WTC11 (cell line): Measurements from ENCODE around the gene PHC2. TPM values are rescaled to one million over a fixed set of nuclear protein-coding genes. Genes with fewer than 3 reads are reported as not detected.

ENCODE experiments used
- ATAC-seq: fragments of 200-7000 bp; cut with Tn5 transposase; 2 replicates; pipeline ENCODE4 v1.10.0; 2021; ENCODE audit warnings: mild to moderate bottlenecking, moderate library complexity
- CTCF ChIA-PET: fragments of 300-600 bp; sonication (Branson Sonifier 250); formaldehyde crosslinking; loops from one replicate; lab custom pipeline; 2021; ENCODE audit warnings: antibody characterized with exemption; lab: Charles Lee
- POLR2A ChIA-PET: fragments of 350-600 bp; sonication (Branson Sonifier 250); formaldehyde crosslinking; loops from one replicate; lab custom pipeline; 2021; ENCODE audit warnings: antibody characterized with exemption; lab: Charles Lee
- DNase-seq: peaks from one replicate; pipeline ENCODE4 v3.0.0; 2021; ENCODE audit warnings: low spot score
- H3K27ac Mint-ChIP-seq: 2 replicates; pipeline ENCODE4 v1.8.0; 2021; ENCODE audit warnings: mixed read lengths
- H3K27me3 Mint-ChIP-seq: 2 replicates; pipeline ENCODE4 v1.8.0; 2021; ENCODE audit warnings: low read depth, mild to moderate bottlenecking, moderate library complexity, mixed read lengths
- H3K36me3 Mint-ChIP-seq: 2 replicates; pipeline ENCODE4 v1.8.0; 2021; ENCODE audit warnings: mixed read lengths
- H3K4me1 Mint-ChIP-seq: 2 replicates; pipeline ENCODE4 v1.8.0; 2022; ENCODE audit warnings: mixed read lengths
- H3K4me3 Mint-ChIP-seq: 2 replicates; pipeline ENCODE4 v1.8.0; 2021; ENCODE audit warnings: mild to moderate bottlenecking, moderate library complexity, mixed read lengths
- H3K9me3 Mint-ChIP-seq: 2 replicates; pipeline ENCODE4 v1.8.0; 2021; ENCODE audit warnings: mixed read lengths
- CBFB ChIP-seq: sonication (generic); formaldehyde crosslinking; IDR thresholded peaks from 2 replicates; pipeline ENCODE4 v1.8.1; 2022; ENCODE audit warnings: mild to moderate bottlenecking, low read depth, missing genetic modification reagents
- GABPB1 ChIP-seq: sonication (generic); formaldehyde crosslinking; IDR thresholded peaks from 2 replicates; pipeline ENCODE4 v1.8.1; 2023; ENCODE audit warnings: mild to moderate bottlenecking, missing genetic modification reagents
- HMGA2 ChIP-seq: fragments of 250-450 bp; sonication (Bioruptor Pico); IDR thresholded peaks from 2 replicates; pipeline ENCODE4 v1.4.0; 2021; ENCODE audit warnings: mild to moderate bottlenecking, moderate library complexity
- IRF1 ChIP-seq: sonication (generic); formaldehyde crosslinking; IDR thresholded peaks from 2 replicates; pipeline ENCODE4 v1.8.0; 2023; ENCODE audit warnings: missing genetic modification reagents
- IRF2 ChIP-seq: sonication (generic); formaldehyde crosslinking; IDR thresholded peaks from 2 replicates; pipeline ENCODE4 v1.8.0; 2022; ENCODE audit warnings: low read depth, missing genetic modification reagents, borderline replicate concordance
- JUN ChIP-seq: sonication (generic); formaldehyde crosslinking; IDR thresholded peaks from 2 replicates; pipeline ENCODE4 v1.8.0; 2023; ENCODE audit warnings: mild to moderate bottlenecking, missing genetic modification reagents
- MLX ChIP-seq: sonication (generic); formaldehyde crosslinking; IDR thresholded peaks from 2 replicates; pipeline ENCODE4 v1.8.1; 2023; ENCODE audit warnings: mild to moderate bottlenecking, missing genetic modification reagents, moderate library complexity
- NR1H2 ChIP-seq: sonication (generic); formaldehyde crosslinking; IDR thresholded peaks from 2 replicates; pipeline ENCODE4 v1.9.0; 2021; ENCODE audit warnings: mild to moderate bottlenecking, moderate library complexity, missing genetic modification reagents
- SMAD4 ChIP-seq: sonication (generic); formaldehyde crosslinking; IDR thresholded peaks from 2 replicates; pipeline ENCODE4 v1.8.0; 2022; ENCODE audit warnings: mild to moderate bottlenecking, missing genetic modification reagents
- TEAD1 ChIP-seq: sonication (generic); formaldehyde crosslinking; IDR thresholded peaks from 2 replicates; pipeline ENCODE4 v1.8.0; 2022; ENCODE audit warnings: mild to moderate bottlenecking, missing genetic modification reagents
- ZBTB21 ChIP-seq: sonication (generic); formaldehyde crosslinking; IDR thresholded peaks from 2 replicates; pipeline ENCODE4 v1.8.1; 2023; ENCODE audit warnings: mild to moderate bottlenecking, missing genetic modification reagents, borderline replicate concordance
- ZNF317 ChIP-seq: sonication (generic); formaldehyde crosslinking; IDR thresholded peaks from 2 replicates; pipeline ENCODE4 v1.8.1; 2023; ENCODE audit warnings: low read depth, mild to moderate bottlenecking, moderate library complexity, missing genetic modification reagents, borderline replicate concordance
- ZNF423 ChIP-seq: fragments of 250-450 bp; sonication (Bioruptor Pico); IDR thresholded peaks from 2 replicates; pipeline ENCODE4 v2.1.2; 2022; ENCODE audit warnings: mild to moderate bottlenecking, moderate library complexity
- ZNF671 ChIP-seq: fragments of 250-450 bp; sonication (Bioruptor Pico); IDR thresholded peaks from 2 replicates; pipeline ENCODE4 v1.8.0; 2021; ENCODE audit warnings: mild to moderate bottlenecking
- ZSCAN18 ChIP-seq: fragments of 250-450 bp; sonication (Bioruptor Pico); IDR thresholded peaks from 2 replicates; pipeline ENCODE4 v2.1.2; 2022; ENCODE audit warnings: mild to moderate bottlenecking, moderate library complexity
- total RNA-seq: library from RNA; stranded (reverse); gene quantifications from 3 replicates; pipeline ENCODE4 v1.2.3, GENCODE V29; 2021
- TF ChIP-seq, protein P1 (sequence below): sonication (generic); formaldehyde crosslinking; IDR thresholded peaks from 2 replicates; pipeline ENCODE4 v1.8.1; 2023; ENCODE audit warnings: mild to moderate bottlenecking, missing genetic modification reagents, borderline replicate concordance
- TF ChIP-seq, protein P2 (sequence below): sonication (generic); formaldehyde crosslinking; IDR thresholded peaks from 2 replicates; pipeline ENCODE4 v1.8.1; 2023; ENCODE audit warnings: mild to moderate bottlenecking, missing genetic modification reagents, moderate library complexity
- TF ChIP-seq, protein P3 (sequence below): fragments of 250-450 bp; sonication (Bioruptor Pico); IDR thresholded peaks from 2 replicates; pipeline ENCODE4 v1.9.0; 2021; ENCODE audit warnings: mild to moderate bottlenecking

PHC2 gene
- total RNA-seq, 1 experiment from 2014 or later, result 7.0 TPM

- H3K4me1 Mint-ChIP-seq, result peaks cover 26% of the 10 kb centered on the region
- POLR2A ChIA-PET, result no interaction called here
- H3K27ac Mint-ChIP-seq, result no peak overlapping the region
- TF ChIP-seq SMAD4 (CRISPR knock-in tag), result no peak
- no peak for TF ChIP-seq NR1H2 (CRISPR knock-in tag)
- TF ChIP-seq ZNF671 (CRISPR knock-in tag), result no peak
- no peak for TF ChIP-seq ZBTB21 (CRISPR knock-in tag)
- TF ChIP-seq, protein P1, sequence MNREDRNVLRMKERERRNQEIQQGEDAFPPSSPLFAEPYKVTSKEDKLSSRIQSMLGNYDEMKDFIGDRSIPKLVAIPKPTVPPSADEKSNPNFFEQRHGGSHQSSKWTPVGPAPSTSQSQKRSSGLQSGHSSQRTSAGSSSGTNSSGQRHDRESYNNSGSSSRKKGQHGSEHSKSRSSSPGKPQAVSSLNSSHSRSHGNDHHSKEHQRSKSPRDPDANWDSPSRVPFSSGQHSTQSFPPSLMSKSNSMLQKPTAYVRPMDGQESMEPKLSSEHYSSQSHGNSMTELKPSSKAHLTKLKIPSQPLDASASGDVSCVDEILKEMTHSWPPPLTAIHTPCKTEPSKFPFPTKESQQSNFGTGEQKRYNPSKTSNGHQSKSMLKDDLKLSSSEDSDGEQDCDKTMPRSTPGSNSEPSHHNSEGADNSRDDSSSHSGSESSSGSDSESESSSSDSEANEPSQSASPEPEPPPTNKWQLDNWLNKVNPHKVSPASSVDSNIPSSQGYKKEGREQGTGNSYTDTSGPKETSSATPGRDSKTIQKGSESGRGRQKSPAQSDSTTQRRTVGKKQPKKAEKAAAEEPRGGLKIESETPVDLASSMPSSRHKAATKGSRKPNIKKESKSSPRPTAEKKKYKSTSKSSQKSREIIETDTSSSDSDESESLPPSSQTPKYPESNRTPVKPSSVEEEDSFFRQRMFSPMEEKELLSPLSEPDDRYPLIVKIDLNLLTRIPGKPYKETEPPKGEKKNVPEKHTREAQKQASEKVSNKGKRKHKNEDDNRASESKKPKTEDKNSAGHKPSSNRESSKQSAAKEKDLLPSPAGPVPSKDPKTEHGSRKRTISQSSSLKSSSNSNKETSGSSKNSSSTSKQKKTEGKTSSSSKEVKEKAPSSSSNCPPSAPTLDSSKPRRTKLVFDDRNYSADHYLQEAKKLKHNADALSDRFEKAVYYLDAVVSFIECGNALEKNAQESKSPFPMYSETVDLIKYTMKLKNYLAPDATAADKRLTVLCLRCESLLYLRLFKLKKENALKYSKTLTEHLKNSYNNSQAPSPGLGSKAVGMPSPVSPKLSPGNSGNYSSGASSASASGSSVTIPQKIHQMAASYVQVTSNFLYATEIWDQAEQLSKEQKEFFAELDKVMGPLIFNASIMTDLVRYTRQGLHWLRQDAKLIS (CRISPR knock-in tag), result no peak
- no peak for TF ChIP-seq CBFB (CRISPR knock-in tag)
- no peak for TF ChIP-seq MLX (CRISPR knock-in tag)
- no peak for TF ChIP-seq ZSCAN18 (CRISPR knock-in tag)
- TF ChIP-seq IRF1 (CRISPR knock-in tag), result no peak
- TF ChIP-seq TEAD1 (CRISPR knock-in tag), result no peak
- TF ChIP-seq, protein P2, sequence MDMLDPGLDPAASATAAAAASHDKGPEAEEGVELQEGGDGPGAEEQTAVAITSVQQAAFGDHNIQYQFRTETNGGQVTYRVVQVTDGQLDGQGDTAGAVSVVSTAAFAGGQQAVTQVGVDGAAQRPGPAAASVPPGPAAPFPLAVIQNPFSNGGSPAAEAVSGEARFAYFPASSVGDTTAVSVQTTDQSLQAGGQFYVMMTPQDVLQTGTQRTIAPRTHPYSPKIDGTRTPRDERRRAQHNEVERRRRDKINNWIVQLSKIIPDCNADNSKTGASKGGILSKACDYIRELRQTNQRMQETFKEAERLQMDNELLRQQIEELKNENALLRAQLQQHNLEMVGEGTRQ, result no peak
- TF ChIP-seq HMGA2 (CRISPR knock-in tag), result no peak
- no peak for TF ChIP-seq JUN (CRISPR knock-in tag)
- TF ChIP-seq, protein P3, sequence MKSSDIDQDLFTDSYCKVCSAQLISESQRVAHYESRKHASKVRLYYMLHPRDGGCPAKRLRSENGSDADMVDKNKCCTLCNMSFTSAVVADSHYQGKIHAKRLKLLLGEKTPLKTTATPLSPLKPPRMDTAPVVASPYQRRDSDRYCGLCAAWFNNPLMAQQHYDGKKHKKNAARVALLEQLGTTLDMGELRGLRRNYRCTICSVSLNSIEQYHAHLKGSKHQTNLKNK (CRISPR knock-in tag), result no peak
- no peak for TF ChIP-seq ZNF423 (CRISPR knock-in tag)
- TF ChIP-seq IRF2 (CRISPR knock-in tag), result no peak
- TF ChIP-seq ZNF317 (CRISPR knock-in tag), result no peak
- no peak for TF ChIP-seq GABPB1
- CTCF ChIA-PET, result interaction anchor here (1.0 to 2.8 kb wide), 3 partner anchors 18 to 139 kb away, joined by 3 to 13 read pairs (median 3); no protein-coding TSS in a partner anchor
- ATAC-seq, result no peak
- peaks cover 13% of the 10 kb centered on the region for H3K36me3 Mint-ChIP-seq
- H3K27me3 Mint-ChIP-seq, result no peaks in the 10 kb centered on the region
- no peaks in the 10 kb centered on the region for H3K9me3 Mint-ChIP-seq
- H3K4me3 Mint-ChIP-seq, result no peak overlapping the region
- no peak for DNase-seq
These were observed 154.2 kb downstream of the PHC2 start for GRCh38 chr1:33276573-33277298.
